Ovary (tissue), 9 donors: ENCODE measurements around the gene GRIK5. TPM values are rescaled to one million over a fixed set of nuclear protein-coding genes. Genes with fewer than 3 reads are reported as not detected.
"Not testable (repeated sequence)": the region's sequence is repeated elsewhere in the genome, so short reads cannot be mapped to it uniquely, and the experiment has no call there.

ENCODE experiments used
- DNase-seq, 5 donors: peaks; one replicate each; pipeline ENCODE4 v3.0.0-alpha.2; 2019 to 2020
- H3K27ac ChIP-seq, 2 donors: fragments of 200-600 bp; one replicate each; pipeline versions ENCODE4 v1.5.1 to v1.8.0; 2019 to 2022
- H3K27me3 ChIP-seq: fragments of 200-600 bp; one replicate; pipeline ENCODE4 v1.8.0; 2022
- H3K36me3 ChIP-seq: fragments of 200-600 bp; sonication (generic); one replicate; pipeline ENCODE4 v1.5.1; 2019
- H3K4me1 ChIP-seq: one replicate; pipeline ENCODE4 v1.8.1; 2013; ENCODE audit warnings: mild to moderate bottlenecking, moderate library complexity; ENCODE audit not compliant: insufficient read depth
- H3K4me3 ChIP-seq: fragments of 200-600 bp; sonication (generic); one replicate; pipeline ENCODE4 v1.5.1; 2017
- H3K9me3 ChIP-seq, 2 donors: fragments of 200-600 bp in 1 of 2; sonication (generic) in 1 of 2; one replicate each; pipeline versions ENCODE4 v1.5.1 to v1.8.1; 2013 to 2019; ENCODE audit warnings: mild to moderate bottlenecking in 1 of 2, moderate library complexity in 1 of 2
- EP300 ChIP-seq: sonication (generic); formaldehyde crosslinking; IDR thresholded peaks from one replicate; pipeline ENCODE4 v1.6.1; 2017; ENCODE audit warnings: antibody characterized with exemption
- POLR2A ChIP-seq: fragments of 450-650 bp; IDR thresholded peaks from one replicate; pipeline ENCODE4 v1.6.1; 2017; ENCODE audit warnings: antibody characterized with exemption, mild to moderate bottlenecking, moderate library complexity
- WGBS, 3 donors: extraction: QIAGEN DNeasy Blood & Tissue Kit in 1 of 3; methylation state at CpG; one replicate each; pipeline versions ENCODE4 v1.1.5 to v1.1.7; 2013 to 2017; 5-methylcytosine and 5-hydroxymethylcytosine counted together
- intact Hi-C, 4 donors: fragments of 100-400 bp; cut with DNase I; formaldehyde crosslinking; loops; one replicate each; pipeline versions ENCODE4 v1.11.0 to v1.15.1; 2022 to 2023
- polyA plus RNA-seq, 2 donors: library from polyadenylated mRNA; stranded (reverse); fragments of 200-250 nt in 1 of 2; fragments of 350-450 nt in 1 of 2; fragmentation: Illumina TruSeq in 1 of 2; extraction: RNeasy Lipid Tissue Mini Kit (QIAGEN cat#74804) in 1 of 2; gene quantifications; one replicate each; pipeline ENCODE4 v1.2.3, GENCODE V29; 2013 to 2014
- total RNA-seq, 7 donors: library from RNA; depleted of rRNA in 2 of 7; stranded (reverse); fragments of >200 nt in 2 of 7; fragmentation: NEBNext Ultra II Directional in 3 of 7; extraction: Animal tissue kit (Norgen Biotek cat#: 25700) in 3 of 7; gene quantifications; one replicate each; pipeline versions ENCODE4 v1.1.0 to v1.2.4, GENCODE V29; 2016 to 2023
- TF ChIP-seq, protein P1 (sequence below), 3 donors: fragments of 450-650 bp in 2 of 3; fragments of 200-600 bp in 1 of 3; IDR thresholded peaks; one replicate each; pipeline versions ENCODE4 v1.5.1 to v1.8.0; 2016 to 2022; ENCODE audit warnings: antibody characterized with exemption in 3 of 3, mild to moderate bottlenecking in 1 of 3
- donor health status: DM: no; HTN: no; CAD: no; lungs with moderate emphysema.
- donor health status: DM: no; HTN: no; CAD: no.
- donor health status: Bipolar disorder and iron deficiency.
- donor health status: DM: yes; HTN: yes; CAD: no.
- donor health status: DM: no; HTN: no; CAD: no.
- donor health status: DM: yes; HTN: yes; CAD: no.

Gene GRIK5
- total and polyA plus RNA-seq, 9 donors = 1.7 to 16.3 (median 3.7) TPM

DNA sequence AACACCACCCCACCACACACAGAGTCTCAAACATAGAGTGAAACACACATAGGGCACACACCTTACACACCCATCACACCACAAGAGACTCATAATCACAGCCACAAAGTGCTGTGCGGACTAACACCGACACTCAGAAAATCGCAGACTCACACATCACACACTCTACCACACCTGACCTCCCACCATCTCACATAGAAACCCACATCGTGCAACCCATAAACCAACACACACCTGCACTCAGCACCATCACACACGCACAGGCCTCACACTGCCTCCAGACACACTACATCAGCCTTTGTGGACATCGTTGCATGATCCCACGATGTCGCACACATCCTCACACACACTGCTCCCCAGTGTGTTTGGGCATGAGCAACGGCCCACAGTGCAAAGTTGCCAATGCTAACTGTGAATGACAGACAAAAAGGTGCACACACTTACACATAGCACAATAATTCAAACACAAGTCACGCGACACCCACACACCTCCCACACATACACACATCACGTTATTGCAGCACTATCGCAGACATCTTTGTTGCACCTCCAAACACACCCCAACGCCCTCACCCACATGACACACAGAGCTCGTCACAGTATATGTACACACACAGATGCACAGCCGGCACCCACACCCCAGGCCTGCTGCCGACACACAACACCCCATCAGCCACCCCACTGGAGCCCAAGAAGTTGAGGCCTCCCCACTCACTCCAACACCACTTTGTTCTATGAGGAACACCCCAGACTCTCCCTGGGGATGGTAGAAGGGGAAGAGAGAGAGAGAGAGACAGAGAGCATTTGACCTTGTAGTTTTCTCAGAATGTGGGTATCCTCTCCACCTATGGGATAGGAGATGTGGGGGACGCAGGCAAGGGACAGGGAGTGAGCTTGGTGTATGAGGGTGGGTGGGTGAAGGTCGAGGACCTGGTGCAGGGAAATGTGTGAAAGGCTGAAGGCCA is 74.7 kb downstream of the GRIK5 start:
- Histone ChIP-seq H3K27me3 (no peaks in the 10 kb centered on the region), H3K36me3 (no peaks in the 10 kb centered on the region), H3K4me3 (no peak overlapping the region), H3K9me3 (no peaks in the 10 kb centered on the region), H3K4me1 (no peaks in the 10 kb centered on the region), H3K27ac (no peak overlapping the region)
- 79 to 82% (median 79%) methylated on average over 19 of the region's 19 CpGs for WGBS, 3 donors
- TF ChIP-seq EP300 = no peak
- TF ChIP-seq, protein P1, sequence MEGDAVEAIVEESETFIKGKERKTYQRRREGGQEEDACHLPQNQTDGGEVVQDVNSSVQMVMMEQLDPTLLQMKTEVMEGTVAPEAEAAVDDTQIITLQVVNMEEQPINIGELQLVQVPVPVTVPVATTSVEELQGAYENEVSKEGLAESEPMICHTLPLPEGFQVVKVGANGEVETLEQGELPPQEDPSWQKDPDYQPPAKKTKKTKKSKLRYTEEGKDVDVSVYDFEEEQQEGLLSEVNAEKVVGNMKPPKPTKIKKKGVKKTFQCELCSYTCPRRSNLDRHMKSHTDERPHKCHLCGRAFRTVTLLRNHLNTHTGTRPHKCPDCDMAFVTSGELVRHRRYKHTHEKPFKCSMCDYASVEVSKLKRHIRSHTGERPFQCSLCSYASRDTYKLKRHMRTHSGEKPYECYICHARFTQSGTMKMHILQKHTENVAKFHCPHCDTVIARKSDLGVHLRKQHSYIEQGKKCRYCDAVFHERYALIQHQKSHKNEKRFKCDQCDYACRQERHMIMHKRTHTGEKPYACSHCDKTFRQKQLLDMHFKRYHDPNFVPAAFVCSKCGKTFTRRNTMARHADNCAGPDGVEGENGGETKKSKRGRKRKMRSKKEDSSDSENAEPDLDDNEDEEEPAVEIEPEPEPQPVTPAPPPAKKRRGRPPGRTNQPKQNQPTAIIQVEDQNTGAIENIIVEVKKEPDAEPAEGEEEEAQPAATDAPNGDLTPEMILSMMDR (IDR thresholded peaks at IDR 0.05) = no peak
- TF ChIP-seq POLR2A = no peak
- intact Hi-C loops = no loop called here
- no peak for DNase-seq

- Histone ChIP-seq H3K27ac (no peak overlapping the region), H3K9me3 (no peaks in the 10 kb centered on the region), H3K36me3 (no peaks in the 10 kb centered on the region), H3K4me1 (no peaks in the 10 kb centered on the region), H3K4me3 (no peak overlapping the region), H3K27me3 (no peaks in the 10 kb centered on the region)
- intact Hi-C loops = no loop called here
- no peak for DNase-seq
- TF ChIP-seq, protein P1 (IDR thresholded peaks at IDR 0.05) = no peak
- no peak for TF ChIP-seq POLR2A
- TF ChIP-seq EP300 = no peak
- WGBS, 3 donors = 21 to 25% (median 24%) methylated on average over 13 of the region's 13 CpGs
These were observed 75.5 kb downstream of the GRIK5 start for GRCh38 chr19:41994521-41994971.

DNA sequence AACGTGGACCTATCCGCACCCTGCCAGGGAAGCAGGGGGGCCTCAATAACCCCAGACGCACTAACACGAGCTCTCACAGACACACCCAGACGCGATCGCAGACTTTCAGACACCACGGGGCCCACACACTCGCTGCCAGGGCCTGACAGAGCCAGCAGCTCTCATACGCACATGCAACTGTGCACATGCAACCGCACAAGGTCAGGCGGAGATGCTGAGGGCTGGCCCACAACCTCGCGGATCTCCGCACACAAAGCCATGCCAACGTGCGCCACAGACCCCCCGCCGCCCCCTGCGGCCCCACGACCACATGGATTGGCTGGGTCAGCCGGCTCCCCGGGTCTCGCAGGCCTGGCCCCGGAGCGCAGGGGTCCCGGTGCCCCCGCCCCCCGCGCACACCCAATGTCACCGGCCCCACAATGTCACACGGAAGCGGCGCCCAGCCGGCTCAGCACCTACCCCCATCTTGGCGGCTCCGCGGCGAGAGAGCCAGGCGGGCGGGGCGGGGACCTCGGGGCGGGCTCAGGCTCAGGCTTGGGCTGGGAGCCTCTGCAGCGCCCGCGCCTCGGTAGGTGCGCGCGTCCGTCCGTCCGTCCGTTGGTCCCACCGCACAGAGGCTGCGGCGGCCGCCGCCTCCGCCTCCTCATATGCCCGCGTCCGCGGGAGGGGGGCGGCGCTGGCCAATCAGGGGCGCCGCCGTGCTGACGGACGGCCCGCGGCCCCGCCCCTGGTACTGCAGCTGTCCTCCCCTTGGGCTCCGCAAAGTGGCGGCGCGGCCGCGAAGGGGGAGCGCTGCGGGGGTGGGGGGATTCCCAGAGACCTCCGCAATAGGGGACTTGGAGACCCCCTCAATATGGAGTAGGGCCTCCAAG is 76.2 kb downstream of the GRIK5 start, which contains the start of gene ATP1A3:
Gene ATP1A3, minus strand, starts transcription at position 619 of the 872 bp plus-strand sequence. Its CDS starts 154 bp downstream, at position 465.
- 1 to 2% (median 1%) methylated on average over 32 to 84 of the region's 84 CpGs for WGBS, 3 donors
- no peak for DNase-seq
- H3K36me3 ChIP-seq = no peaks in the 10 kb centered on the region
- H3K27me3 ChIP-seq = no peaks in the 10 kb centered on the region
- no peaks in the 10 kb centered on the region for H3K9me3 ChIP-seq
- intact Hi-C loops = no loop called here
- H3K4me1 ChIP-seq = no peaks in the 10 kb centered on the region
- TF ChIP-seq EP300 = no peak
- TF ChIP-seq POLR2A = no peak
- TF ChIP-seq, protein P1 (IDR thresholded peaks at IDR 0.05) = no peak
- no peak within 1 kb of the TSS for H3K27ac ChIP-seq
- peak within 1 kb of the TSS; percentile 24 for H3K4me3 ChIP-seq

DNA sequence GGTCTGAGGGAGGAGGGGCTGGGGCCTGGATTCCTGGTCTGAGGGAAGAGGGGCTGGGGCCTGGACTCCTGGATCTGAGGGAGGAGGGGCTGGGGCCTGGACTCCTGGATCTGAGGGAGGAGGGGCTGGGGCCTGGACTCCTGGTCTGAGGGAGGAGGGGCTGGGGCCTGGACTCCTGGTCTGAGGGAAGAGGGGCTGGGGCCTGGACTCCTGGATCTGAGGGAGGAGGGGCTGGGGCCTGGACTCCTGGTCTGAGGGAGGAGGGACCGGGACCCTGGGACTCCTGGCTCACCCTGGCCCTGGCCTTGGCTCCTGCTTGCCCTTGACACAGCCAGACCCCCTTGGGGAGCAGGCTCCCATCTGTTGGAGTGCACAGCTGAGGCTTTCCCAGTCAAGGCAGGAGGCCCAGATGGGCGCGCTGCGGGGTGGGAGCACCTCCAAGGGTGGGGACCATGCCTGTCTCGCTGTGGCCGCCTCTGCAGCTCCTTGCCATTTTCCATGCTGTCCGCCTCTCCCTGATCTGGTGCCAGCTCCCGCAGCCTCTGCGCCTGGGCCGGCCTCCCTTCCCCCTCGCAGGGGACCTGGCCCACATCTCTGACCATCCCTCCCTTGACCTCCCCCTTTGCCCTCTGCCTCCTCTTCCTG is 78.0 kb downstream of the GRIK5 start:
- 65 to 69% (median 66%) methylated on average over 10 to 11 of the region's 11 CpGs for WGBS, 3 donors
- H3K9me3 ChIP-seq, H3K4me3 ChIP-seq, H3K27ac ChIP-seq, H3K27me3 ChIP-seq, intact Hi-C loops, H3K36me3 ChIP-seq, DNase-seq, H3K4me1 ChIP-seq: not testable (repeated sequence)
